C4-2B (cell line): ENCODE results near the gene SWSAP1.

Experiments used
- H3K27ac ChIP-seq: fragments of 450-650 bp; 2 replicates; pipeline ENCODE4 v1.5.1; 2017
- ZFX ChIP-seq: fragments of 450-650 bp; IDR thresholded peaks from 2 replicates; pipeline ENCODE4 v1.6.1; 2017
- TF ChIP-seq, protein P1 (sequence below): fragments of 450-650 bp; conservative IDR thresholded peaks from 2 replicates; pipeline ENCODE4 v1.5.1; 2017; ENCODE audit warnings: mild to moderate bottlenecking

The SWSAP1 gene

DNA sequence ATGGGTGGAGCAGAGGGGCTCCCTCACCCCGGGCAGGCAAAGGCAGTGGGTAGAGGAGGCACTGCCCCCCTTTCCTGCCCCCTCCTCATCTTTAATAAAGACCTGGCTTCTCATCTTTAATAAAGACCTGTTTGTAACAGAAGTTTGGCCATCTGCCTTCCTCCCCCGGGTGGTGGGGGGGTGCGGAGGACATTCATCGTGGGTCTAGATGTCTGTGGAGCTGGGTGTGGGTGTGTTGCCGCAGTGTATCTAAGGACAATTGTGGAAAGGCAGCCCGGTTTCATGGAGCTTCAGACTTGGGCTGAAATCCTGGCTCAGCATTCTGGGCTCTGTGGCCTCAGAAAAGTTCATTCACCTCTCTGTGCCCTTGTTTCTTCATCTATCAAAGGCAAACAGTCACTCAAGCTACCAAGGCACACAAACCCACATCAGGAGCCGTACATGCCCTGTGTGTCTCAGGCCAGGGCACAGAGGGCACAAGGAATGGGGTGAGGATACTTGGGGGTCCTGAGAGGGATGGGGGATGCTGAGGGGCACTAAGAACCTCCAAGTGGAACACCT lies 8.8 kb upstream of the SWSAP1 start:
- H3K27ac ChIP-seq = no peak overlapping the region
- TF ChIP-seq, protein P1, sequence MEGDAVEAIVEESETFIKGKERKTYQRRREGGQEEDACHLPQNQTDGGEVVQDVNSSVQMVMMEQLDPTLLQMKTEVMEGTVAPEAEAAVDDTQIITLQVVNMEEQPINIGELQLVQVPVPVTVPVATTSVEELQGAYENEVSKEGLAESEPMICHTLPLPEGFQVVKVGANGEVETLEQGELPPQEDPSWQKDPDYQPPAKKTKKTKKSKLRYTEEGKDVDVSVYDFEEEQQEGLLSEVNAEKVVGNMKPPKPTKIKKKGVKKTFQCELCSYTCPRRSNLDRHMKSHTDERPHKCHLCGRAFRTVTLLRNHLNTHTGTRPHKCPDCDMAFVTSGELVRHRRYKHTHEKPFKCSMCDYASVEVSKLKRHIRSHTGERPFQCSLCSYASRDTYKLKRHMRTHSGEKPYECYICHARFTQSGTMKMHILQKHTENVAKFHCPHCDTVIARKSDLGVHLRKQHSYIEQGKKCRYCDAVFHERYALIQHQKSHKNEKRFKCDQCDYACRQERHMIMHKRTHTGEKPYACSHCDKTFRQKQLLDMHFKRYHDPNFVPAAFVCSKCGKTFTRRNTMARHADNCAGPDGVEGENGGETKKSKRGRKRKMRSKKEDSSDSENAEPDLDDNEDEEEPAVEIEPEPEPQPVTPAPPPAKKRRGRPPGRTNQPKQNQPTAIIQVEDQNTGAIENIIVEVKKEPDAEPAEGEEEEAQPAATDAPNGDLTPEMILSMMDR = no peak
- no peak for TF ChIP-seq ZFX

DNA sequence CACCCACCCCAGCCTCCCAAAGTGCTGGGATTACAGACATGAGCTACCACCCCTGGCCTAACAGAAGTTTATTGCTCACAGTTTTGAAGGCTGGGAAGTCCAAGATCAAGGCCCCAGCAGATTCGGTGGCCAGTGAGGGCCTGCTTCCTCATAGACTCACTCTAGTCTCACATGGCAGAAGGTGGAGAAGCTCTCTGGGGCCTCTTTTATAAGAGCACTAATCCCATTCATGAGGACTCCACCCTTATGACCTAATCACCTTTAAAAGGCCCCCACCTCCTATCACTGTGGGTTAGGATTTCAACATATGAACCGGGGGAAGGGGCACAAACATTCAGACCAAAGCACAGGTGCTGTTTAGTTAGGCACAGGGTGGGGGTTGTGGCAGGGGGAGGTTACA lies 6.9 kb upstream of the SWSAP1 start:
- no peak overlapping the region for H3K27ac ChIP-seq
- TF ChIP-seq, protein P1 = no peak

DNA sequence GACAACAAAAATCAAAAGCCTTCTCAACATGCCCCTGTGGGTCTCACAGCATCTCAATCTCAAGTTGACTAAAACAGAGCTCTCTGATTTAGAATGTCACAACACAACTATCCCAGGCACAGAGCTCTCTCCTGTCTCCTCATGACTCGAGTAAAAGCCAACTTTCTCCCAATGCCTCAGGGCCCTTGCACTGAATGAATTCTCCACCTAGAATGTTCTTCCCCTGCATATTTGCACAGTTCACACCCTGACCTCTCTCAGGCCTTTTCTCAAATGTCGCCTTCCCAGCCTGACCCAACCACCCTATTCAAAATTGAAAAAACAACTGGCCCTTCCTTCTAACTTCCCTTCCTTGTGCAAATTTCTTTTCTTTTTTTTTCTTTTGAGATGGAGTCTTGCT lies 3.7 kb upstream of the SWSAP1 start:
- no peak overlapping the region for H3K27ac ChIP-seq
- TF ChIP-seq ZFX = no peak
- TF ChIP-seq, protein P1 = no peak

DNA sequence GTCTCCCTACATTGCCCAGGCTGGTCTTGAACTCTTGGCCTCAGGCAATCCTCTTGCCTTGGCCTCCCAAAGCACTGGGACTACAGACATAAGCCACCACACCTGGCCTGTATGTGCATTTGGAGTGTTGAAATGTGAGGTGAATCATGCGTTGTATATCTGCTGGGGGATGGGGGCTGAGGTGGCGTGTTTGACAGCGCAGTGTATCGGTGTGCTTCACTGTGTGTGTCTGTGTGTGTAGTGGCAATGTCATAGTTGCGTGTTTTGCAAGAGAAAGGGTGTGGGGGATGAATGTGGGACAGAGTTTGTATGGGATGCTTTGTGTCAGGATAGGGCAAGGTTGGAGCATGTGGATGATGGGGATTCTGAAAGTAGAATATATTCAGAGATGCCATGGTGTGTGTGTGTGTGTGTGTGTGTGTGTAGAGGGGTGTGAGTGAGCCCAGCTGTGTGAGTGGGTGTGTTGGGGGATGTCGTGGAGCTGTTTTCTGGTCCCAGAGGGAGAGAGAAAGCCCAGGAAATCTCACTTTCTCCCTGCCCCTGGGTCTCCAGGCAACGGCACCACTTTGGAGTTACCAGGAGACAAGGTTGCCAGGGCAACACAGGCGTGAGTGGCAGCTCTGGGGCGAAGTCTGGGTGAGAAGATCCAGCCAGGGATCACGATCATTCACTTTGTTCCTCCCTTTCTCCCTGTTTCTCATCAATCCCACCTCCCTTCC lies 1.1 kb upstream of the SWSAP1 start:
- TF ChIP-seq, protein P1 = no peak
- TF ChIP-seq ZFX = no peak
- H3K27ac ChIP-seq = peak overlapping the region; percentile 89

DNA sequence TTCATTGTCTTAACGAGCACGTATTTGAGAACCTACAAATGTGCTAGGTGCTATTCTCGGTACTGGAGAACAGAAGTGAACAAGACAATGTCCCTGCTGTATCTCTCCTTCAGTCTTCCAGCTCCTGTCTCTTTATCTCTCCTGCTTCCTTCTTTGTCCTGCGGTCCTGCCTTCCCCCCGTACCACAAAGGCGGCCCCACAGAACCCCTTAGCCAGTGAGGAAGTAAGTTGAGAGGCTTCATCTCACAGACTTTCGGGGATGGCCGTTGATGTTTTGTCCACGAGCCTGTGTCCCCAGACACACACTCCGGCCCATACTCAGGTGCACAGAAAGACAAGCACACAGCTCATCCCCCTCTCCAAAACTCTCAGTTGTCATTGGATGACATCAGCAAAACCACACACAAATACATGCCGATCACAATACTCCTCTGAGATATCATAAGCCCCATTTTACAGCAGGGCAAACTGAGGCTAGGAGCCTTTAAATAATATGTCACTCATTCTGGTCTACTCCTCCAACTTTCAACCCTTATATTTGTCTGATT lies 507 bp upstream of the SWSAP1 start:
- TF ChIP-seq, protein P1 = no peak
- no peak for TF ChIP-seq ZFX
- peak overlapping the region; percentile 89 for H3K27ac ChIP-seq

DNA sequence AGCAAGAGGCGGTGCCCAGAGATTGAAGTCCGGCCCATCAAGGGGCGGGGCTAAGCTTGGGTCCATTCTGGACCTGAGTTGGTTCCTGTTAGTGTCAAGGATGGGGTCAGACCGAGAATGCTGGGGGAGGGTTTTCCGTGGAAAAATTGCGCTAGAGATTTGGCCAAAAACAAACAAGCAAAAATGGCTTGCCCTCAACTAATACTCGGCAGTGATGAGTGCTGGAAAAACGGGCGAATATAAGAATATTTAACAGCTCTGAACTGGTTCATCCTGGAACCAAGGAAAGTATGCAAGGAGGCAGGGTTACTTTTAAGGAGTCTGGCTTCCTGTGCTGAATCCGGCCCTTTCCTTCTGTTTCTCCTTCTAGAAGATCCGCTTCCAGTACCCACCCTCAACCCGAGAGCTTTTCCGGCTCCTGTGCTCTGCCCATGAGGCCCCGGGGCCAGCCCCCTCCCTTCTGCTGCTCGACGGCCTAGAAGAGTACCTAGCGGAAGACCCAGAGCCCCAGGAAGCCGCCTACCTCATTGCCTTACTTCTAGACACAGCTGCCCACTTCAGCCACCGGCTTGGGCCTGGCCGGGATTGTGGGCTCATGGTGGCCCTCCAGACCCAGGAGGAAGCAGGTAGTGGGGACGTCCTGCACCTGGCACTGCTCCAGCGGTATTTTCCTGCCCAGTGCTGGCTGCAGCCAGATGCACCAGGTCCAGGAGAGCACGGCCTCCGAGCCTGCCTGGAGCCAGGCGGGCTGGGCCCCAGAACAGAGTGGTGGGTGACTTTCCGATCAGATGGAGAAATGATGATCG lies 880 bp downstream of the SWSAP1 start:
- TF ChIP-seq, protein P1 = no peak
- TF ChIP-seq ZFX = 0 out of 2 replicates have a peak, but pooled peaks have one; percentile 36
- peak overlapping the region; percentile 89 for H3K27ac ChIP-seq

DNA sequence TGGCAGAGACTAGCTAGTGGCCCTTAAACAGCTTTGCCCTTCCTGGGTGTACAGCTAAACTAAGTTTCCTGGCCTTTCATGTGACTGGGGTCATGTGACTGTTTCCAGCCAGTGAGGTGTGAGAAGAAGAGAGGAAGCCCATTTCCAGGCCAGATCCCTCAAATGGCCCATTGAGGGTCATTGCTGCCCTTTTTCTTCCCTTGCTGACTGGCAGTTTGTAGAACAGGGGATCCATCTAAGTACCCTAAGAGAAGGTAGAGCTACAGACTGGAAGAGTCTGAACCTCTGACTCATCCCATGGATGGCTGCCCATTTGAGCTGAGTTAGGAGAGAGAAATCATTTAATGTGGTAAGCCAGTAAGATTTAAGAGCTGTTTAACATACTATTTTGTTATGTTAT lies 2.8 kb downstream of the SWSAP1 start:
- peak overlapping the region; percentile 25 for H3K27ac ChIP-seq
- TF ChIP-seq, protein P1 = no peak
- no peak for TF ChIP-seq ZFX
